K562 (cell line): ENCODE data around the gene POT1. TPM values are rescaled to one million over a fixed set of nuclear protein-coding genes. Genes with fewer than 3 reads are reported as not detected.

ENCODE experiments used
- ATF6 ChIP-seq: sonication (generic); formaldehyde crosslinking; IDR thresholded peaks from 2 replicates; pipeline ENCODE4 v1.4.0; 2020; ENCODE audit warnings: mild to moderate bottlenecking, missing genetic modification reagents
- CHCHD3 ChIP-seq: fragments of 250-450 bp; sonication (Bioruptor Pico); IDR thresholded peaks from 2 replicates; pipeline ENCODE4 v2.1.2; 2022; ENCODE audit warnings: mild to moderate bottlenecking
- ETS1 ChIP-seq: conservative IDR thresholded peaks from 2 replicates; pipeline ENCODE4 v1.6.1; 2011; ENCODE audit warnings: low read depth, mild to moderate bottlenecking, low read length; ENCODE audit not compliant: control insufficient read depth
- HMBOX1 ChIP-seq: sonication (generic); IDR thresholded peaks from 2 replicates; pipeline ENCODE4 v1.6.1; 2016
- HMG20B ChIP-seq: fragments of 250-450 bp; sonication (Bioruptor Pico); IDR thresholded peaks from 2 replicates; pipeline ENCODE4 v1.5.0; 2021; ENCODE audit warnings: mild to moderate bottlenecking
- KLF6 ChIP-seq: fragments of 250-450 bp; sonication (Bioruptor Pico); IDR thresholded peaks from 2 replicates; pipeline ENCODE4 v1.4.0; 2020; ENCODE audit warnings: mild to moderate bottlenecking, moderate library complexity, borderline replicate concordance
- MED1 ChIP-seq: sonication (generic); formaldehyde crosslinking; IDR thresholded peaks from 2 replicates; pipeline ENCODE4 v1.8.1; 2023; ENCODE audit warnings: missing genetic modification reagents, borderline replicate concordance
- NBN ChIP-seq: fragments of 450-650 bp; IDR thresholded peaks from 2 replicates; pipeline ENCODE4 v1.6.1; 2016; ENCODE audit warnings: low read depth, mild to moderate bottlenecking
- SETDB1 ChIP-seq: IDR thresholded peaks from one replicate; pipeline ENCODE4 v1.6.1; 2012; ENCODE audit warnings: low read length, control low read depth, inconsistent platforms
- SMAD1 ChIP-seq: fragments of 150-350 bp; IDR thresholded peaks from 2 replicates; pipeline ENCODE4 v1.6.1; 2014; ENCODE audit warnings: low read length, low read depth; ENCODE audit not compliant: partially characterized antibody
- SMAD4 ChIP-seq: fragments of 250-450 bp; sonication (Bioruptor Pico); conservative IDR thresholded peaks from 2 replicates; pipeline ENCODE4 v1.8.0; 2021; ENCODE audit warnings: inconsistent platforms, mild to moderate bottlenecking, moderate library complexity
- TAF15 ChIP-seq: fragments of 200-400 bp; formaldehyde crosslinking; IDR thresholded peaks from 2 replicates; pipeline ENCODE4 v1.6.1; 2017; ENCODE audit warnings: mild to moderate bottlenecking, low read depth, low read length, moderate library complexity
- TEAD4 ChIP-seq, 2 experiments: sonication (generic) in 1 of 2; formaldehyde crosslinking in 1 of 2; IDR thresholded peaks; 2 replicates each; pipeline versions ENCODE4 v1.6.1 to v1.8.0; 2012 to 2022; ENCODE audit warnings: borderline replicate concordance in 1 of 2, inconsistent platforms in 1 of 2, low read length in 1 of 2, mild to moderate bottlenecking in 1 of 2, missing genetic modification reagents in 1 of 2
- TOE1 ChIP-seq, 2 experiments: fragments of 450-650 bp in 1 of 2; sonication (generic) in 1 of 2; formaldehyde crosslinking in 1 of 2; IDR thresholded peaks; 2 replicates each; pipeline versions ENCODE4 v1.7.1 to v1.8.0; 2016 to 2022; ENCODE audit warnings: borderline replicate concordance in 2 of 2, mild to moderate bottlenecking in 2 of 2, antibody characterized with exemption in 1 of 2, inconsistent platforms in 1 of 2, low read depth in 1 of 2, missing genetic modification reagents in 1 of 2, moderate library complexity in 1 of 2
- ZC3H4 ChIP-seq: sonication (generic); formaldehyde crosslinking; IDR thresholded peaks from 2 replicates; pipeline ENCODE4 v1.9.0; 2021; ENCODE audit warnings: missing genetic modification reagents, borderline replicate concordance
- ZNF512 ChIP-seq: IDR thresholded peaks from 2 replicates; pipeline ENCODE4 v1.6.1; 2016; ENCODE audit warnings: missing genetic modification characterization, missing compliant biosample characterization
- ZNF592 ChIP-seq: fragments of 450-650 bp; IDR thresholded peaks from 2 replicates; pipeline ENCODE4 v1.6.1; 2017; ENCODE audit warnings: antibody characterized with exemption, mild to moderate bottlenecking
- polyA plus RNA-seq, 8 experiments: library from polyadenylated mRNA; depleted of rRNA in 4 of 8; stranded (reverse) in 5 of 8; unstranded in 3 of 8; fragments of >200 nt; fragmentation: Nextera tagmentation in 2 of 8; fragmentation: Illumina TruSeq in 1 of 8; extraction: Ambion mirVana in 2 of 8; extraction: Trizol in 1 of 8; gene quantifications; 2 replicates each; pipeline versions ENCODE4 v1.2.1 to v1.2.3, GENCODE V29; 2011 to 2014; ENCODE audit warnings: inconsistent platforms in 1 of 8, missing spikeins in 1 of 8
- total RNA-seq, 7 experiments: library from RNA; depleted of rRNA in 6 of 7; stranded (reverse); fragments of >200 nt in 6 of 7; fragmentation: Illumina TruSeq in 2 of 7; extraction: Trizol in 2 of 7; gene quantifications; 2 replicates each; pipeline versions ENCODE4 v1.2.1 to v1.2.3, GENCODE V29; 2011 to 2021; ENCODE audit warnings: low replicate concordance in 1 of 7

The POT1 gene
- total and polyA plus RNA-seq, 9 of the 15 experiments (the other 6 are each of a cell fraction or from before 2014, with no cell fraction given): 37.9 to 140 (median 63.6) TPM

- TF ChIP-seq MED1 (CRISPR knock-in tag) (no peak), HMG20B (CRISPR knock-in tag) (no peak), HMBOX1 (no peak), KLF6 (CRISPR knock-in tag) (peak; percentile 74; the same call in 1 of the 2 replicates), ZNF512 (no peak), ATF6 (CRISPR knock-in tag) (no peak), TEAD4 (IDR thresholded peaks at IDR 0.05; ENCODE audit: low read length) (no peak), TEAD4 (CRISPR knock-in tag; IDR thresholded peaks at IDR 0.05; ENCODE audit: borderline replicate concordance) (no peak), SMAD4 (peak; percentile 93), NBN (no peak), SMAD1 (no peak), ZC3H4 (no peak), ZNF592 (0 out of 2 replicates have a peak, but pooled peaks have one; percentile 43), SETDB1 (no peak), TOE1 (IDR thresholded peaks at IDR 0.05; ENCODE audit: borderline replicate concordance) (no peak), TOE1 (CRISPR knock-in tag; IDR thresholded peaks at IDR 0.05; ENCODE audit: borderline replicate concordance, low read depth) (no peak), TAF15 (no peak), ETS1 (no peak), CHCHD3 (CRISPR knock-in tag) (no peak)
Measured at GRCh38 chr7:124965553-124965952, 35.9 kb upstream of the POT1 start (continued).
